MM.1S (cell line): ENCODE data around the gene UBAC2.

Source experiments
- DNase-seq: peaks from one replicate; pipeline ENCODE4 v3.0.0-alpha.2; 2015
- H2AFZ ChIP-seq: fragments of 300-600 bp; sonication (generic); 2 replicates; pipeline ENCODE4 v1.6.0; 2016; ENCODE audit warnings: antibody characterized with exemption, low read length
- H3F3A ChIP-seq: fragments of 300-600 bp; sonication (generic); 2 replicates; pipeline ENCODE4 v1.6.1; 2016; ENCODE audit warnings: mild to moderate bottlenecking, antibody characterized with exemption, low read length, moderate library complexity, mixed read lengths; ENCODE audit not compliant: insufficient read depth
- H3K27ac ChIP-seq: fragments of 300-600 bp; sonication (generic); 2 replicates; pipeline ENCODE4 v1.5.1; 2016; ENCODE audit warnings: mild to moderate bottlenecking, low read length
- H3K27me3 ChIP-seq: fragments of 300-600 bp; sonication (generic); replicated peaks from 2 replicates; pipeline ENCODE4 v1.6.0; 2016; ENCODE audit warnings: low read length; ENCODE audit not compliant: insufficient read depth
- H3K36me3 ChIP-seq: fragments of 300-600 bp; sonication (generic); replicated peaks from 2 replicates; pipeline ENCODE4 v1.6.1; 2016; ENCODE audit warnings: mild to moderate bottlenecking, low read length, mixed read lengths; ENCODE audit not compliant: insufficient read depth
- H3K4me1 ChIP-seq: fragments of 300-600 bp; sonication (generic); 2 replicates; pipeline ENCODE4 v1.6.1; 2016; ENCODE audit warnings: low read length, mixed read lengths
- H3K4me2 ChIP-seq: fragments of 300-600 bp; sonication (generic); 2 replicates; pipeline ENCODE4 v1.6.0; 2016; ENCODE audit warnings: low read depth, low read length
- H3K4me3 ChIP-seq: fragments of 300-600 bp; sonication (generic); 2 replicates; pipeline ENCODE4 v1.5.1; 2016; ENCODE audit warnings: low read length, mixed read lengths
- H3K79me2 ChIP-seq: fragments of 300-600 bp; sonication (generic); 2 replicates; pipeline ENCODE4 v1.6.1; 2016; ENCODE audit warnings: mixed run types, low read length, mixed read lengths
- H3K9ac ChIP-seq: fragments of 300-600 bp; sonication (generic); 2 replicates; pipeline ENCODE4 v1.6.1; 2016; ENCODE audit warnings: low read length, mixed read lengths
- H3K9me2 ChIP-seq: fragments of 300-600 bp; sonication (generic); replicated peaks from 2 replicates; pipeline ENCODE4 v1.6.1; 2016; ENCODE audit warnings: mild to moderate bottlenecking, low read length, mixed read lengths; ENCODE audit not compliant: insufficient read depth
- H3K9me3 ChIP-seq: fragments of 300-600 bp; sonication (generic); replicated peaks from 2 replicates; pipeline ENCODE4 v1.6.1; 2016; ENCODE audit warnings: mild to moderate bottlenecking, low read length, mixed read lengths; ENCODE audit not compliant: insufficient read depth
- H4K20me1 ChIP-seq: fragments of 300-600 bp; sonication (generic); 2 replicates; pipeline ENCODE4 v1.6.1; 2016; ENCODE audit warnings: mild to moderate bottlenecking, low read length, moderate library complexity, mixed read lengths; ENCODE audit not compliant: insufficient read depth
- CTCF ChIP-seq: fragments of 300-600 bp; sonication (generic); IDR thresholded peaks from 2 replicates; pipeline ENCODE4 v1.5.1; 2016; ENCODE audit warnings: antibody characterized with exemption, low read length, mixed read lengths
- EZH2 ChIP-seq: fragments of 300-600 bp; sonication (generic); optimal IDR thresholded peaks from 2 replicates; pipeline ENCODE3; 2017; ENCODE audit warnings: low read depth, mild to moderate bottlenecking, antibody characterized with exemption, low read length, mixed read lengths
- EZH2phosphoT487 ChIP-seq: fragments of 300-600 bp; sonication (generic); IDR thresholded peaks from 2 replicates; pipeline ENCODE4 v1.6.1; 2018; ENCODE audit warnings: antibody characterized with exemption, low read length

The UBAC2 gene

GRCh38 chr13:99304541-99304940, 103.9 kb downstream of the UBAC2 start:
- Histone ChIP-seq H3K4me3 (no peak overlapping the region), H3K4me2 (no peak overlapping the region), H3K9ac (no peak overlapping the region), H3K36me3 (no peaks in the 10 kb centered on the region), H3F3A (no peaks in the 10 kb centered on the region), H3K79me2 (no peaks in the 10 kb centered on the region), H3K27ac (no peak overlapping the region), H2AFZ (no peak overlapping the region), H3K9me3 (no peaks in the 10 kb centered on the region), H3K27me3 (no peaks in the 10 kb centered on the region), H3K9me2 (no peaks in the 10 kb centered on the region), H4K20me1 (no peaks in the 10 kb centered on the region), H3K4me1 (no peaks in the 10 kb centered on the region)
- TF ChIP-seq EZH2phosphoT487 (no peak), EZH2 (no peak), CTCF (no peak)
- no peak for DNase-seq

GRCh38 chr13:99305158-99305557, 104.5 kb downstream of the UBAC2 start:
- Histone ChIP-seq H3K4me2 (no peak overlapping the region), H3K36me3 (no peaks in the 10 kb centered on the region), H3K79me2 (no peaks in the 10 kb centered on the region), H3K9me2 (no peaks in the 10 kb centered on the region), H3K9ac (no peak overlapping the region), H3K4me1 (no peaks in the 10 kb centered on the region), H3K9me3 (no peaks in the 10 kb centered on the region), H3K4me3 (no peak overlapping the region), H3F3A (no peaks in the 10 kb centered on the region), H4K20me1 (no peaks in the 10 kb centered on the region), H3K27me3 (no peaks in the 10 kb centered on the region), H3K27ac (no peak overlapping the region), H2AFZ (no peak overlapping the region)
- TF ChIP-seq EZH2 (no peak), CTCF (no peak), EZH2phosphoT487 (no peak)
- no peak for DNase-seq

- Histone ChIP-seq H3K9me3 (no peaks in the 10 kb centered on the region), H3K79me2 (no peaks in the 10 kb centered on the region), H3K4me1 (no peaks in the 10 kb centered on the region), H3K9ac (no peak overlapping the region), H3K4me2 (no peak overlapping the region), H3K4me3 (no peak overlapping the region), H2AFZ (no peak overlapping the region), H3F3A (no peaks in the 10 kb centered on the region), H3K27ac (no peak overlapping the region), H4K20me1 (no peaks in the 10 kb centered on the region), H3K36me3 (no peaks in the 10 kb centered on the region), H3K27me3 (no peaks in the 10 kb centered on the region), H3K9me2 (no peaks in the 10 kb centered on the region)
- no peak for DNase-seq
- TF ChIP-seq EZH2 (no peak), CTCF (no peak), EZH2phosphoT487 (no peak)
These were observed 104.9 kb downstream of the UBAC2 start for GRCh38 chr13:99305566-99305965.

GRCh38 chr13:99307247-99307646, 106.6 kb downstream of the UBAC2 start, which contains the start of gene GPR183:
Gene GPR183, minus strand, starts transcription at chr13:99307399. Its CDS starts 11,254 bp downstream, at chr13:99296145.
- no peak within 1 kb of the TSS for H3K4me3 ChIP-seq

More at GRCh38 chr13:99307247-99307646, 106.6 kb downstream of the UBAC2 start, which contains the start of gene GPR183:
- no peak within 1 kb of the TSS for H3K4me2 ChIP-seq
- H3K27me3 ChIP-seq = no peaks in the 10 kb centered on the region
- H3F3A ChIP-seq = no peaks in the 10 kb centered on the region
- H4K20me1 ChIP-seq = no peaks in the 10 kb centered on the region
- H3K9me2 ChIP-seq = no peaks in the 10 kb centered on the region
- no peaks in the 10 kb centered on the region for H3K4me1 ChIP-seq
- no peaks in the 10 kb centered on the region for H3K79me2 ChIP-seq
- no peak for TF ChIP-seq EZH2phosphoT487
- TF ChIP-seq EZH2 = no peak
- TF ChIP-seq CTCF = no peak
- H3K36me3 ChIP-seq = no peaks in the 10 kb centered on the region
- DNase-seq = no peak
- H3K9me3 ChIP-seq = no peaks in the 10 kb centered on the region
- H3K9ac ChIP-seq = no peak within 1 kb of the TSS
- no peak within 1 kb of the TSS for H2AFZ ChIP-seq
- H3K27ac ChIP-seq = no peak within 1 kb of the TSS
